Renal cortex interstitium (tissue), 11 donors: ENCODE measurements around the gene KDR. TPM values are rescaled to one million over a fixed set of nuclear protein-coding genes. Genes with fewer than 3 reads are reported as not detected.

Experiments
- DNase-seq, 11 donors: peaks; one replicate each; pipeline ENCODE4 v3.0.0-alpha.2; 2013; ENCODE audit warnings: low read depth in 9 of 11, low spot score in 4 of 11; ENCODE audit errors: extremely low read depth in 1 of 11
- polyA plus RNA-seq, 3 donors: library from polyadenylated mRNA; unstranded; fragments of 120-200 nt; gene quantifications; one replicate each; pipeline ENCODE4 v1.2.1, GENCODE V29; 2013; ENCODE audit not compliant: insufficient read length in 3 of 3

KDR gene
- polyA plus RNA-seq, 3 donors, result 43.8 to 63.7 (median 59.4) TPM

DNA sequence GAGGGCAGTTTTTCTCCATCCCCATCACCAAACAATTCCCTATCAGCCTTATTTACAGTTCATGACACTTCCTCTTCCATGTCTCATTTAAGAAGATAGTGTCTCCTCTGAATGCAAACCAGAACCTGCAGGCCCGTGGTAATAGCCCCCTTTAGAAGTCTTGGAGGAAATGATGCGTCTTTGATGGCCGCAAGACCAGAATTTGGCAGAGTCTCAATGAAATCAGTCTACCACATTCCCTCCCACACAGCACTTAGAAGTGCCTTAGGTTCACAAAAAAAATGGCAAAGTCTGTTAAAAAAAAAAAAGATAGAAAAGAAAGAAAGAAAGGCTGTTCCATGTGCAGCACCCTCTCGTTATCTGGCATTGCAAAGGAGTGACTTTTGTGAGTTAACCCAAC is 2.1 kb upstream of the KDR start:
- no peak for DNase-seq

GRCh38 chr4:55127053-55127452 is 1.7 kb upstream of the KDR start:
- no peak for DNase-seq

DNA sequence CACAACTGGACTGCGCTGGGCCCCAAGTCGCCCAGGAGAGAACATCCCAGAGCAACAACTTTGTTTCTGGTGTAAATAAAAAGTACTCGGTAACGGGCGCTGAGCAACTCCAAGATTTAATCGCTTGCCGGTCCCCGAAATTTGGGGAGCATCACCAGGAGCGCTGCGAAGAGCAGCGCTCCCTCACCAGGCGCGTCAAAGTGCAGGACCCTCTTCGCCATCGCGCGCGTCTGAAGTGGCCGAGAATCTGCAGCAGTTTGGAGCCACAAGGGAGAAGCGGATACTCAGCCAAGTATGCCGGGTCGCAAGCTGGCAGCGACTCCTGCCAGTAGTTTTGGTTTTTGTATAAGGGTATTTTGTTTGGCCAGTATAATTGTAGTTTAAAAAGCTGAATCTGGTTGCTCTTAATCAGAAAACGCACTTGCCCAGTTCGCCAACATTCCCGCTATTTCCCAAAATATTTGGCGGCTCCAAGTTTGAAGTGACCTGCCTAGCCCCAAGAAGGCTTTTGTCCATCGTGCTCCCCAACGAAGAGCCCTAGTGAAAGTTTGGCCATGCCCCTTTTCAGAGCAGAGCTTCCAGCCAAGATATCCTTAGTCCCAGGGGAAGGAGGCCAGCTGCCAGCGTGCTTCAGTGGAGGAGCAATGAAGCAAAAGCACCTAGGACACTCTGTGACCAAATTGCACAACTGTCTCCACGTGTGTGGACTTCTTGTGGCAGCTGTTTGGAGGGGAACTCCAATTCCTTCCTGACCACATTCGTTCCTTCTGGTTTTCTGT is 557 bp upstream of the KDR start:
- DNase-seq, result no peak

DNA sequence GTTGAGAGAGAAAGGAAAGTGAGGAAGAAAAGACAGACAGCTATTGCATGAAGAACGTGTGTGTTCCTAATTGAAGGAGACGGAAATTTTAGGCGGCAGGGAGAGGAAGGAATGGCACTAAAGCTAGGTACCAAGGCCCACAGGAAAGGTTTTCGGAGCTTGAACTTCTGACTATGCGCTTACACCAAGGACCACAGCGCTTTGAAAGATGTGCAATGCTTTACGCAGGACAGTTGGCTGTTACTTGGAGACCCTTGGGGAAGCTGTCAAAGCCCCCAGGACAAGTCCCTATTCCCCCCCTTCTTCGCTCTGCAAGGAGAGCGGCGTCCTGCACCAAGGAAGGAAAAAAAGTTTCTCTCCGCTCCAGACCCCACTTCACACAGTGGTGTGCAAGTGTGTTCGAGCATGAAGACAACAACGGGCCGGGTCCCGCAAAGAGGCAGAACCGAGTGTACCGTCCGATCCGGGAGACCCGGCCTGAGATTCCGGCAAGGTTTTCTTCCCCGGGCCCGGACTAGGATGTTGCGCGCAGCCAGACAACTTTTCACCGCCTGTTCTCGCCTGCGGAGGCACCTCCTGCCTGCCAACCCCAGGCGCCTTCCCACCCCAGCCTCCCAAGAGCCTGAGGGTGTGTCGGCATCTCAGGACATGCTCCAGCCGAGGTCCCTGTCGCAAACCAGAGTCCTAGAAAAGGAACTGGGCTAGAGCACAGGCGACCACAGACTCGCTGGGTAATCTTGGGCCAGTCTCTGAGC is 896 bp downstream of the KDR start:
- DNase-seq, result no peak

DNA sequence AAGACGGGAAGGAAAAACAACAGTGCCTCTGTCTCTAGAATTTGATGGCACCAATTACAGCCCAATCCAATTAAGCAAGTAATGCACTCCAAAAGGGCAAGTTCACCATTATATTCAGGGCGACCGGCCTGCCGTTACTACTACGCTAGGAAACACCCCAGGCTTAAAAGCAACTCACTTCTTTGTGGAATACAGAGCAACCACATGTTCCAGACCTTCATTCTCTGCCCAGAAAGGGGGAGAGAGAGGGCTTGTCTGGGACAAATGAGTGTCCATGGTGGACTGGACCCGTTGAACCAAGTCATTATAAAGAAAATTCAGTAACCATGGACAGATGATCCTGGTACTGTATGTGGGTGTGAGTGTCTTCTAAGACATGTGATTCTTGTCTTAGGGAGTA is 1.6 kb downstream of the KDR start:
- DNase-seq, result no peak

- DNase-seq, result no peak
Measured at GRCh38 chr4:55122235-55122634, 3.2 kb downstream of the KDR start.

GRCh38 chr4:55121246-55121645 is 4.1 kb downstream of the KDR start:
- DNase-seq, result peak in 1 of 11 donors; percentile 15

DNA sequence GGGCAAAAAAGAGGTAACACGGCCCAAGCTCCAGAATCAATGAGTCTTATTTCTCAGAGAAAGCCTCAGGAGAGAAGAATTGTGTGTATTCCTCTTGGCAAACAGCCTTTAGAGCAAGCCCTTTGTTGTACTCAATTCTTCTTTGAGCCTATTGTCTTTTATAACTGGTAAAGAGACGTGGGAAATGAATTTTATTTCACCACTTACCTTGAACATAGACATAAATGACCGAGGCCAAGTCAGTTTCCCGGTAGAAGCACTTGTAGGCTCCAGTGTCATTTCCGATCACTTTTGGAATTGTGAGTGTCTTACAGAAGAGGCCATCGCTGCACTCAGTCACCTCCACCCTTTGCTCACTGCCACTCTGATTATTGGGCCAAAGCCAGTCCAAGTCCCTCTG is 7.0 kb downstream of the KDR start:
- no peak for DNase-seq

GRCh38 chr4:55117511-55117910 is 7.9 kb downstream of the KDR start:
- no peak for DNase-seq

DNA sequence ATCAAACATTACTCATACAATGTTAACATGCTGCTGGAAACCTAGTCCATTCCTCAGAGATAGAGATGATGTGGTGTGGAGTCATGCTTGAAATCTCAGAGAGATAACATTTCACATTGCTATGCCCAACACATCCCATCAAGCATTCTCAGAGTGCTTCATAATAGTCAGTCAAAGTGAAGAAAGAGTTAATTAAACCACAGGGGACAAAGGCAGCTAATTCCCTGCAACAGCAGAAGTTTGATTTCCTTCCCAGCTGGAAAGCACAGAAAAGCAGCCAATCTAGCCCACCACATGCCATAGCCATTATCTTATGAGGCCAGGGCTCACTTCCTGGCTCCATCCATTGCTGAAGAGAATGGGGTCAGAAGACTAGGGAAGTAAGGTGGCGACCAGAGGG is 8.9 kb downstream of the KDR start:
- DNase-seq, result no peak

GRCh38 chr4:55111601-55112000 is 13.8 kb downstream of the KDR start:
- no peak for DNase-seq

DNA sequence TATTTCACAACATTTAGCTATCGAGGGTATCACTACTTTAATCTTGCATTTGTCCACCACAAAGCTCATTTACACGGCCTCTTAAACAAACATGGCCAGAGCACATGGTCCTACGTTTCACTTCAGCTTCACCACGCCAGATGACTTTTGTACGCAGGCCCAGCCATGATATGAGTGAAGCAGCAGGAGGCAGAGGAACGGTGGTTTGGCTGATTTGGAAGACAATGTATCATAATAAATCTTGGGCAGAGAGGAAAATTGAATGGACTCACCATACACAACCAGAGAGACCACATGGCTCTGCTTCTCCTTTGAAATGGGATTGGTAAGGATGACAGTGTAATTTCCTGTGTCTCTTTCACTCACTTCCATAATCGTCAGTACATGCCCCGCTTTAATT is 15.3 kb downstream of the KDR start:
- DNase-seq, result no peak

- DNase-seq, result no peak
Measured at GRCh38 chr4:55107054-55107453, 18.3 kb downstream of the KDR start.

- no peak for DNase-seq
Measured at GRCh38 chr4:55103224-55103623, 22.2 kb downstream of the KDR start.

DNA sequence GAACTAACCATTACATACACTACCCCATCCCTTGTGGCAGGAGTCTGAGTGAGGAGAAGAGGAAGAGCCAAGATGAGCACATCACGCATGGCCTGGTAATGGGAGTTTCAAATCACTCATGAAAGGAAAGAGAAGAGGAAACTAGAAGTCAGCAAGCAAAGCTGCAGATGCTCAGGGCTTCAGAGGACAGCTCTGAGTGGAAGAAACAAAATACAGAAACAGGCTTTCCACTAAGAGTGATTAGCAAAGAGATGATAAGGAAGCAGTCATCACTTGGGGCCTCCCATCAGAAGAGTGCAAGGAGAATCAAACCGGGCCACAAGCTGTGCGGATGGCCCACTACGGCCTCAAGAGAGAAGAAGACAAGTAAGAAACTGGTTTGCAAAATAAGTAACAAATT is 25.6 kb downstream of the KDR start:
- no peak for DNase-seq

GRCh38 chr4:55098456-55099204 is 26.8 kb downstream of the KDR start:
- no peak for DNase-seq

DNA sequence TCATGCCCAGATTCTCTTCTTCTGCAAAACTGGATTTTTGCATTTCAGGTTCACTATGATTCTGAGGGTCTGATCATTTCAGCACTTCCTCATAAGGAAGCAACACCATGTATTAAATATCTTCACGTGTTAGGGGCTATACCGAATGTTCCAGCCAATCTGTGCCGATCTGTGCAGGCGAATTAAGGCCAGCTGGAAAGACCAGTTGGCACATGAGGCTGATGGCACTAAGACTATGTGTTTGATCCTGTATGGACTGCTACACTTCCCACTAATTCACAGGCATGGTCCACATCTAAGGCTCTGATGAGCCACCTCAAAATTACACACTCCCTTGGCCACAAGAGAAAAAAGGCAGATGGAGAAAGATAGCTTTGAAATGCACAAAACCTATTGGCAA is 28.8 kb downstream of the KDR start:
- DNase-seq, result no peak

- DNase-seq, result no peak
Measured at GRCh38 chr4:55096045-55096444, 29.4 kb downstream of the KDR start.

DNA sequence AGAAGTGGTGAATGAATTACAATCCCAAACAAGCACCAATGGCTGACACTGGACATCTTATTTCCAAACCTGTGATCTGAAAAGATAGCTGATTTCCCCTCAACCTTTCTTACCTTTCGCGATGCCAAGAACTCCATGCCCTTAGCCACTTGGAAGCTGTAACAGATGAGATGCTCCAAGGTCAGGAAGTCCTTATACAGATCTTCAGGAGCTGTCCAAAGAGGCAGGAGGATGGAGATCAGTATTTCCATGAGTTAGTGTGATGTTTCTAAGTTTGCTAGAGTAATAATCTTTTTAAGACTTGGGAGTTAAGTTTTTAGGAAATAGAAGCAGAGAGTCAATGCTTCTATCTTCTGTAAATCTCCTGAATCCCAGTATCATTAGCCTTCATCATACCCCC is 32.9 kb downstream of the KDR start:
- no peak for DNase-seq

GRCh38 chr4:55089916-55090315 is 35.5 kb downstream of the KDR start:
- no peak for DNase-seq
